Measurements from ENCODE around the gene GPC3. TPM values are rescaled to one million over a fixed set of nuclear protein-coding genes. Genes with fewer than 3 reads are reported as not detected.

GPC3 gene
- total RNA-seq, 5 donors from 2014 or later (not counting 1 experiment from before 2014, with no cell fraction given): 0.72 to 1.5 (median 1.1) TPM

DNA sequence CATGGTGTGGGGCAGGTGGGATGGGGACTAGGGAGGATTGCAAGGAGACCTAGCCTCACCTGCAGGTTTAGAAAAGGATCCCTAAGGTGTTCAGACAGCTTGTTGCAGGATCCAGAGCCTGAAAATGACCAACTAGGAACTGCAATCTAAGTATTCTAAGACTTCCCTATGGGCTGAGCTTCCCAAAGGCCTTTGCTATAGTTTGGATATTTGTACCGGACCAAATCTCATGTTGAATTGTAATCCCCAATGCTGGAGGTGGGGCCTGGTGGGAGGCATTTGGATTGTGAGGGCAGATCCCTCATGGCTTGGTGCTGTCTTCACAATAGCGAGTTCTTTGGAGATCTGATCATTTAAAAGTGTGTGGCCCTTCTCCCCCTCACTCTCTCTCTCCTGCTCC, 52.1 kb downstream of the GPC3 start:
- Mint-ChIP-seq H3K36me3 (no peaks in the 10 kb centered on the region), H3K9me3 (no peaks in the 10 kb centered on the region), H3K4me1 (no peaks in the 10 kb centered on the region), H3K4me3 (no peak overlapping the region), H3K27ac (no peak overlapping the region), H3K27me3 (peaks cover 0 to 25% of the 10 kb centered on the region in 2 donors)
- H3K9me3 ChIP-seq: no peaks in the 10 kb centered on the region
- H3K36me3 ChIP-seq (ENCODE audit: control insufficient read depth in 2 of 2, extremely low read depth in 1 of 2, insufficient read depth in 1 of 2, low read length in 1 of 2): no peaks in the 10 kb centered on the region
- ChIA-PET CTCF (no interaction called here), POLR2A (no interaction called here)
- no peaks in the 10 kb centered on the region for H3K4me1 ChIP-seq (ENCODE audit: control insufficient read depth in 1 of 2, extremely low read depth in 1 of 2, insufficient read depth in 2 of 2, low read length in 2 of 2)
- H3K27me3 ChIP-seq (replicated peaks in 1 of 2; ENCODE audit: control insufficient read depth in 2 of 2, extremely low read depth in 1 of 2, insufficient read depth in 2 of 2, low read length in 1 of 2): no peaks in the 10 kb centered on the region
- WGBS (ENCODE audit: insufficient coverage): no CpG with 5 or more reads among the region's 2 CpGs
- H3K27ac ChIP-seq (ENCODE audit: low read length): no peak overlapping the region
- DNase-seq (no peak), ATAC-seq (replicated peaks in 1 of 4) (no peak)
- no peak overlapping the region for H3K4me3 ChIP-seq (ENCODE audit: control insufficient read depth in 1 of 2, extremely low read depth in 1 of 2, low read length in 1 of 2)

DNA sequence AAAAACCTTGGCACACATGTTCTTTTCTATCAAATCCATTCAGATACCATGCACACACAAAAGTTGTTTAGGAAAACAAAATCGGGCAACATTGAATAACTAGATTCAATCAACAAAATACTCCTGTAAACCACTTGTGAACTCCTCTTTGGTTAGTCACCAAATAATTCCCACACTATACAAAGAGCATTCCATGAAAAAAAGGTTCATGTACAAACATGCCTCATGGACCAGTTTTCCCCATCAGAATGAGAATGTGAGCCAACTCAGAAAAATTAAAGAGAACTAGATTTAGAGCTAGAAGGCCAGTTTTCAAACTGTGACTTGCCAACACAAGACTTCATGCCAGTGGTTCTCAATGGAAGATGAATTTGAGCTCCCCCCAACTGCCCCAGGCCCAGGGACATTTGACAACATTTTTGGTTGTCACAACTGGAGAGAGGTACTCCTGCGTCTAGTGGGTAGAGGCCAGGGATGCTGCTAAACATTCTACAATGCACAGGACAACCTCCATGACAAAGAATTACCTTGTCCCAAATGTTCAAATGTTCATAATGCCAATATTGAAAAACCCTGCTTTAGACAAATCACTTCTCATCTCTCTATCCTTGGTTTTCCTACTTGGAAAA, 55.4 kb downstream of the GPC3 start:
- ATAC-seq (replicated peaks in 1 of 4): no peak
- ChIA-PET CTCF (interaction anchor here (0.5 kb wide), 2 partner anchors 18 to 1190 kb away, joined by 5 to 7 read pairs; no protein-coding TSS in a partner anchor), POLR2A (no interaction called here)
- Histone ChIP-seq H3K36me3 (ENCODE audit: control insufficient read depth in 2 of 2, extremely low read depth in 1 of 2, insufficient read depth in 1 of 2, low read length in 1 of 2) (no peaks in the 10 kb centered on the region), H3K27me3 (replicated peaks in 1 of 2; ENCODE audit: control insufficient read depth in 2 of 2, extremely low read depth in 1 of 2, insufficient read depth in 2 of 2, low read length in 1 of 2) (no peaks in the 10 kb centered on the region), H3K27ac (ENCODE audit: low read length) (no peak overlapping the region), H3K9me3 (no peaks in the 10 kb centered on the region), H3K4me3 (ENCODE audit: control insufficient read depth in 1 of 2, extremely low read depth in 1 of 2, low read length in 1 of 2) (no peak overlapping the region), H3K4me1 (ENCODE audit: control insufficient read depth in 1 of 2, extremely low read depth in 1 of 2, insufficient read depth in 2 of 2, low read length in 2 of 2) (no peaks in the 10 kb centered on the region)
- no CpG with 5 or more reads among the region's 2 CpGs for WGBS (ENCODE audit: insufficient coverage)
- no peaks in the 10 kb centered on the region for H3K9me3 Mint-ChIP-seq
- peaks cover 0 to under 1% (median 0%) of the 10 kb centered on the region in 3 donors for H3K4me1 Mint-ChIP-seq
- H3K27ac Mint-ChIP-seq: no peak overlapping the region
- H3K36me3 Mint-ChIP-seq: no peaks in the 10 kb centered on the region
- peaks cover 0 to 20% of the 10 kb centered on the region in 2 donors for H3K27me3 Mint-ChIP-seq
- DNase-seq: no peak
- no peak overlapping the region for H3K4me3 Mint-ChIP-seq

DNA sequence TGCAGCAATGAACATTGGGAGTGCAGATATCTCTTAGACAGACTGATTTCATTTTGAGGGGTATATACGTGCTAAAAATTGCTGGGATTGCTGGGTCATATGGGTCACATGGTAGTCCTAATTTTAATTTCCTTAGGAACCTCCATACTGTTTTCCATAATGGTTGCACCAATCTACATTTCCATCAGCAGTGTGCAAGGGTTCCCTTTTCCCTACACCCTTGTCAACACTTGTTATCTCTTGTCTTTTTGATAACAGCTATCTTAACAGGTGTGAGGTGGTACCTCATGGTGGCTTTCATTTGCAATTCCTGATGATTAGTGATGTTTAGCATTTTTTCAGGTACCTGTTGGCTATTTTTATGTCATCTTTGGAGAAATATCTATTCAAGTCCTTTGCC, 57.0 kb downstream of the GPC3 start:
- Histone ChIP-seq H3K27ac (ENCODE audit: low read length) (no peak overlapping the region), H3K36me3 (ENCODE audit: control insufficient read depth in 2 of 2, extremely low read depth in 1 of 2, insufficient read depth in 1 of 2, low read length in 1 of 2) (no peaks in the 10 kb centered on the region), H3K4me1 (ENCODE audit: control insufficient read depth in 1 of 2, extremely low read depth in 1 of 2, insufficient read depth in 2 of 2, low read length in 2 of 2) (peaks cover 2 to 3% of the 10 kb centered on the region in 2 experiments), H3K4me3 (ENCODE audit: control insufficient read depth in 1 of 2, extremely low read depth in 1 of 2, low read length in 1 of 2) (no peak overlapping the region), H3K9me3 (no peaks in the 10 kb centered on the region), H3K27me3 (replicated peaks in 1 of 2; ENCODE audit: control insufficient read depth in 2 of 2, extremely low read depth in 1 of 2, insufficient read depth in 2 of 2, low read length in 1 of 2) (no peaks in the 10 kb centered on the region)
- peaks cover 3 to 8% (median 8%) of the 10 kb centered on the region in 3 donors for H3K4me1 Mint-ChIP-seq
- no peaks in the 10 kb centered on the region for H3K9me3 Mint-ChIP-seq
- no peak overlapping the region for H3K4me3 Mint-ChIP-seq
- H3K36me3 Mint-ChIP-seq: no peaks in the 10 kb centered on the region
- peaks cover 0 to 21% of the 10 kb centered on the region in 2 donors for H3K27me3 Mint-ChIP-seq
- ChIA-PET POLR2A (no interaction called here), CTCF (no interaction called here)
- no peak overlapping the region for H3K27ac Mint-ChIP-seq
- ATAC-seq (replicated peaks in 1 of 4): no peak
- WGBS (ENCODE audit: insufficient coverage): no CpG with 5 or more reads among the region's 1 CpG
- DNase-seq: no peak

DNA sequence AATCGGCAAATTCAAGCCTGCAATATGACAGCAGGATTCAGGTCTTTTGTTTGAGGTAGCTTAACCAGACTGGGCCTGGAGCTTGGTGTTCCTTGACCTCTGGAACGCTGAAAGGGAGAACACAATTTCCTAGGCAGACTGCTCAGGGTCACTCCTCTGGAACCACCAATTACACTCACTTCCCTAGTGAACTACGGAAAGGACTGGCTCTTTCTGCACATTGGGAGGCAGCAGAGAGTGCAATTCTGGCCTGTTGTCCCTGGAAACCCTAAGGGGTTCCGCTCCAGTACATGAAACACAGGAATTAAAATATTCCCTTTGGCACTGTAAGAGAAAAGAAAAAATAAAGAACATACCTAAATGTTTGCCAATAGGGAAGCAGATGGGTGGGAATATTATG, 58.6 kb downstream of the GPC3 start:
- H3K27ac ChIP-seq (ENCODE audit: low read length): no peak overlapping the region
- H3K9me3 Mint-ChIP-seq: no peaks in the 10 kb centered on the region
- ATAC-seq (replicated peaks in 1 of 4): no peak
- no peaks in the 10 kb centered on the region for H3K36me3 Mint-ChIP-seq
- peaks cover 0 to 20% of the 10 kb centered on the region in 2 donors for H3K27me3 Mint-ChIP-seq
- no peak overlapping the region for H3K4me3 ChIP-seq (ENCODE audit: control insufficient read depth in 1 of 2, extremely low read depth in 1 of 2, low read length in 1 of 2)
- H3K36me3 ChIP-seq (ENCODE audit: control insufficient read depth in 2 of 2, extremely low read depth in 1 of 2, insufficient read depth in 1 of 2, low read length in 1 of 2): no peaks in the 10 kb centered on the region
- H3K9me3 ChIP-seq: no peaks in the 10 kb centered on the region
- 83% methylated on average over 2 of the region's 4 CpGs for WGBS (ENCODE audit: insufficient coverage)
- ChIA-PET CTCF (no interaction called here), POLR2A (no interaction called here)
- no peaks in the 10 kb centered on the region for H3K27me3 ChIP-seq (replicated peaks in 1 of 2; ENCODE audit: control insufficient read depth in 2 of 2, extremely low read depth in 1 of 2, insufficient read depth in 2 of 2, low read length in 1 of 2)
- DNase-seq: no peak
- H3K4me1 ChIP-seq (ENCODE audit: control insufficient read depth in 1 of 2, extremely low read depth in 1 of 2, insufficient read depth in 2 of 2, low read length in 2 of 2): peaks cover 16% of the 10 kb centered on the region in 2 experiments
- H3K4me1 Mint-ChIP-seq: peaks cover 18 to 23% (median 22%) of the 10 kb centered on the region in 3 donors
- H3K27ac Mint-ChIP-seq: no peak overlapping the region
- no peak overlapping the region for H3K4me3 Mint-ChIP-seq

DNA sequence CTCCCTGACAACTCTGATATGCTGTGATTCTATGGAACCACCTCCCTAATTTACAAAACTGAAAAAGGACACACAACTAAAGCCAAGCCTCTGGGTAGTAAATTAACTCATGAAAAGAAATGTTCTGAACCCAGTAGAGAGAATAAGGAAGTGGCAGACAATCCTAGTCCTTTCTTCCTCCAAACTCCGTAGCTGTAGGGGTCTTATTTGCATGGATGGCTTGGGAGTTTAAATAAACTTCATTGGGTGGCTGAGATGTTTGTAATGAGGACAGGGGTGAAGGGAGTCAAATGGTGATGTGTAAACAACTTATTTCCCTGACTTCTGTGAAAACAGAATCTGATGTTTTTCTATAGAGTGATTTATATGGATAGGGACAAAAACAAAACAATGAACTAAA, 59.3 kb downstream of the GPC3 start:
- H3K36me3 Mint-ChIP-seq: no peaks in the 10 kb centered on the region
- Histone ChIP-seq H3K4me1 (ENCODE audit: control insufficient read depth in 1 of 2, extremely low read depth in 1 of 2, insufficient read depth in 2 of 2, low read length in 2 of 2) (peaks cover 16 to 17% of the 10 kb centered on the region in 2 experiments), H3K36me3 (ENCODE audit: control insufficient read depth in 2 of 2, extremely low read depth in 1 of 2, insufficient read depth in 1 of 2, low read length in 1 of 2) (no peaks in the 10 kb centered on the region), H3K9me3 (no peaks in the 10 kb centered on the region), H3K4me3 (ENCODE audit: control insufficient read depth in 1 of 2, extremely low read depth in 1 of 2, low read length in 1 of 2) (no peak overlapping the region), H3K27me3 (replicated peaks in 1 of 2; ENCODE audit: control insufficient read depth in 2 of 2, extremely low read depth in 1 of 2, insufficient read depth in 2 of 2, low read length in 1 of 2) (no peaks in the 10 kb centered on the region), H3K27ac (ENCODE audit: low read length) (no peak overlapping the region)
- H3K27ac Mint-ChIP-seq: no peak overlapping the region
- POLR2A ChIA-PET: interaction anchor here in 1 of 2 donors (0.6 kb wide), 1 partner anchor 12 kb away, joined by 3 read pairs; no protein-coding TSS in a partner anchor
- H3K4me3 Mint-ChIP-seq: no peak overlapping the region
- peaks cover 21 to 29% (median 28%) of the 10 kb centered on the region in 3 donors for H3K4me1 Mint-ChIP-seq
- no CpG with 5 or more reads among the region's 1 CpG for WGBS (ENCODE audit: insufficient coverage)
- no peaks in the 10 kb centered on the region for H3K9me3 Mint-ChIP-seq
- ATAC-seq (replicated peaks in 1 of 4) (no peak), DNase-seq (no peak)
- CTCF ChIA-PET: no interaction called here
- H3K27me3 Mint-ChIP-seq: peaks cover 0 to 16% of the 10 kb centered on the region in 2 donors

DNA sequence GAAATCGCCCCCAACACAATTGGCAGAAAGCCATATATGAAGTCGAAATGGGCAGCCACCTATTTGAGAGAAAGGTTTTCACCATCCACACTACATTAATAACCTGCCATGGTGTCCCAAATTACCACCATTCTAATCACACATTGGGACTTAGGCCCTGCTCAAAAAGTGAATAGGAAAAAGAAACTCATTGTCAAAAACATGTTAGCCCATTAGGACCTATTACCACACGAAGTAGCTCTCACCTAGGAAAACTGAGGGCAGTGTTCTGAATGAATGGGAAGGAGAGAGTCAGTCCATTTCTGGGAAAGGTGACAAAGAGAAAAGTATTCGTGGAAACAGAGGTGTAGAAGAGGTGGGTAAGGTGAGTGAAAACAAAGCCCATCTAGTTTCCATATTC, 60.8 kb downstream of the GPC3 start:
- Mint-ChIP-seq H3K4me3 (no peak overlapping the region), H3K36me3 (no peaks in the 10 kb centered on the region), H3K9me3 (no peaks in the 10 kb centered on the region), H3K27me3 (peaks cover 0 to 4% of the 10 kb centered on the region in 2 donors), H3K27ac (no peak overlapping the region), H3K4me1 (peaks cover 21 to 33% (median 28%) of the 10 kb centered on the region in 3 donors)
- H3K4me3 ChIP-seq (ENCODE audit: control insufficient read depth in 1 of 2, extremely low read depth in 1 of 2, low read length in 1 of 2): no peak overlapping the region
- H3K4me1 ChIP-seq (ENCODE audit: control insufficient read depth in 1 of 2, extremely low read depth in 1 of 2, insufficient read depth in 2 of 2, low read length in 2 of 2): peaks cover 16 to 17% of the 10 kb centered on the region in 2 experiments
- POLR2A ChIA-PET: interaction anchor here in 1 of 2 donors (0.6 kb wide), 1 partner anchor 246 kb away, joined by 5 read pairs; no protein-coding TSS in a partner anchor
- CTCF ChIA-PET: no interaction called here
- no peaks in the 10 kb centered on the region for H3K9me3 ChIP-seq
- H3K27ac ChIP-seq (ENCODE audit: low read length): no peak overlapping the region
- ATAC-seq (replicated peaks in 1 of 4) (no peak), DNase-seq (no peak)
- no CpG with 5 or more reads among the region's 4 CpGs for WGBS (ENCODE audit: insufficient coverage)
- H3K27me3 ChIP-seq (replicated peaks in 1 of 2; ENCODE audit: control insufficient read depth in 2 of 2, extremely low read depth in 1 of 2, insufficient read depth in 2 of 2, low read length in 1 of 2): no peaks in the 10 kb centered on the region
- H3K36me3 ChIP-seq (ENCODE audit: control insufficient read depth in 2 of 2, extremely low read depth in 1 of 2, insufficient read depth in 1 of 2, low read length in 1 of 2): no peaks in the 10 kb centered on the region
